ENCODE measurements around the gene HOXA13. TPM values are rescaled to one million over a fixed set of nuclear protein-coding genes. Genes with fewer than 3 reads are reported as not detected.

The HOXA13 gene
- total RNA-seq, 1 experiment from 2014 or later: 0.68 TPM

DNA sequence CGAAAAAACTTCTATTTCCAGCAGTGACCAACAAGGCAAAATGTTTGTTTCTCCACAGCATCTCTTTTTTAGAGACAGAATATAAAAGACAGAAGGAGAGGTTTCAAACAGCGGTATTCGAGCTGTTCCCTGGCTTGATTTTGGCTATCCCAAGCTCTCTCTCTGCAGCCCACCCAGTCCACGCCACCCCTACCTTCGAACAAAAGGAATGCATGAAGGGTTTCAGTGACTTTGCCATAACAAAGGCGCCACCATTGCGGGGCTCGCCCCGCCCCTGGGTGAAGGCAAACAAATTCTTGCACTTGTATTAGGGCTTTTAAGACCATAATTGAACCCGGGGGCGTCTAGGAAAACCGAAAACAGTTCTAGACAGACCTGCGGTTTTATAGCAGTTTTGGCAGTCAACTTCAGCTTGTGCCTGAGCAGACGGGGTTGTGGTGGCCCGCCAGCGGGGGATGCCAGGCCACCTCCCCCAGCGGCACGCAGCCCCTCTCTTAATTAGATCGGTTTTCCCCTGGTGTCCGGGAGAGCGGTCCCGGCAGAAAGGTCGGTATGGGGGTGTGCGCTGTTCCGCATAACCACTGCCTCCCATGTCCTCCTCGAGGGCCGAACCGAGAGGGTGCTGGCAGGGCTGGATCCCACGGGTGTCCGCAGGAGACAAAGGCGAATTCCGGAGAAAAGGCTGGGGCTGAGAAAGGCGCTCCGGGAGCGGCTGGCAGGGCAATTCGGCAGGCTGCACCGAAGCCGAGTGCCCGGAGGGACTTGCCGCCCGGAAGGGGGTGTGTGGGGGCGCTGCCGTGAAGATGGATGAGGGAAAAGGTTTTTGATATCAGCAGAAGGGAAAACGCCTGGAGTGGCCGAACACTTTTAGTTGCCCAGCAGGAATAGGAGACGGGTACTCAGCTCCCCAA lies 12.2 kb downstream of the HOXA13 start:
- TF ChIP-seq, protein P1, sequence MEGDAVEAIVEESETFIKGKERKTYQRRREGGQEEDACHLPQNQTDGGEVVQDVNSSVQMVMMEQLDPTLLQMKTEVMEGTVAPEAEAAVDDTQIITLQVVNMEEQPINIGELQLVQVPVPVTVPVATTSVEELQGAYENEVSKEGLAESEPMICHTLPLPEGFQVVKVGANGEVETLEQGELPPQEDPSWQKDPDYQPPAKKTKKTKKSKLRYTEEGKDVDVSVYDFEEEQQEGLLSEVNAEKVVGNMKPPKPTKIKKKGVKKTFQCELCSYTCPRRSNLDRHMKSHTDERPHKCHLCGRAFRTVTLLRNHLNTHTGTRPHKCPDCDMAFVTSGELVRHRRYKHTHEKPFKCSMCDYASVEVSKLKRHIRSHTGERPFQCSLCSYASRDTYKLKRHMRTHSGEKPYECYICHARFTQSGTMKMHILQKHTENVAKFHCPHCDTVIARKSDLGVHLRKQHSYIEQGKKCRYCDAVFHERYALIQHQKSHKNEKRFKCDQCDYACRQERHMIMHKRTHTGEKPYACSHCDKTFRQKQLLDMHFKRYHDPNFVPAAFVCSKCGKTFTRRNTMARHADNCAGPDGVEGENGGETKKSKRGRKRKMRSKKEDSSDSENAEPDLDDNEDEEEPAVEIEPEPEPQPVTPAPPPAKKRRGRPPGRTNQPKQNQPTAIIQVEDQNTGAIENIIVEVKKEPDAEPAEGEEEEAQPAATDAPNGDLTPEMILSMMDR (IDR thresholded peaks at IDR 0.05; ENCODE audit: insufficient read depth in 1 of 2, low read depth in 1 of 2, low read length in 1 of 2, severe bottlenecking in 1 of 2, unreplicated experiment in 1 of 2): no peak
- peaks cover 6% of the 10 kb centered on the region for H3K36me3 Mint-ChIP-seq (ENCODE audit: insufficient read depth, unreplicated experiment)
- no peak for DNase-seq
- no peak overlapping the region for H3K27ac Mint-ChIP-seq (ENCODE audit: unreplicated experiment)
- H3K27me3 Mint-ChIP-seq (ENCODE audit: insufficient read depth, unreplicated experiment): peaks cover 8% of the 10 kb centered on the region
- no TSS peak for BruUV-seq (replicated peaks)
- no peaks in the 10 kb centered on the region for H3K9me3 ChIP-seq
- intact Hi-C loops (cut with micrococcal nuclease; ENCODE audit: unreplicated experiment): no loop called here
- no peaks in the 10 kb centered on the region for H3K36me3 ChIP-seq (ENCODE audit: control insufficient read depth, insufficient read depth, low read length)
- peaks cover 14% of the 10 kb centered on the region for H3K4me1 ChIP-seq
- H3K4me1 Mint-ChIP-seq (ENCODE audit: low read depth, unreplicated experiment): peaks cover 7% of the 10 kb centered on the region
- H3K9me3 Mint-ChIP-seq (ENCODE audit: unreplicated experiment): no peaks in the 10 kb centered on the region
- no peak overlapping the region for H3K4me3 ChIP-seq (ENCODE audit: low read depth, low read length)
- H3K4me3 Mint-ChIP-seq (ENCODE audit: unreplicated experiment): no peak overlapping the region
- peaks cover 5% of the 10 kb centered on the region for H3K27me3 ChIP-seq (replicated peaks; ENCODE audit: control insufficient read depth, insufficient read depth, low read length)
- POLR2A ChIA-PET: no interaction called here
- CTCF ChIA-PET: interaction anchor here (1.9 kb wide), 1 partner anchor 8 kb away, joined by 6 read pairs; no protein-coding TSS in a partner anchor

DNA sequence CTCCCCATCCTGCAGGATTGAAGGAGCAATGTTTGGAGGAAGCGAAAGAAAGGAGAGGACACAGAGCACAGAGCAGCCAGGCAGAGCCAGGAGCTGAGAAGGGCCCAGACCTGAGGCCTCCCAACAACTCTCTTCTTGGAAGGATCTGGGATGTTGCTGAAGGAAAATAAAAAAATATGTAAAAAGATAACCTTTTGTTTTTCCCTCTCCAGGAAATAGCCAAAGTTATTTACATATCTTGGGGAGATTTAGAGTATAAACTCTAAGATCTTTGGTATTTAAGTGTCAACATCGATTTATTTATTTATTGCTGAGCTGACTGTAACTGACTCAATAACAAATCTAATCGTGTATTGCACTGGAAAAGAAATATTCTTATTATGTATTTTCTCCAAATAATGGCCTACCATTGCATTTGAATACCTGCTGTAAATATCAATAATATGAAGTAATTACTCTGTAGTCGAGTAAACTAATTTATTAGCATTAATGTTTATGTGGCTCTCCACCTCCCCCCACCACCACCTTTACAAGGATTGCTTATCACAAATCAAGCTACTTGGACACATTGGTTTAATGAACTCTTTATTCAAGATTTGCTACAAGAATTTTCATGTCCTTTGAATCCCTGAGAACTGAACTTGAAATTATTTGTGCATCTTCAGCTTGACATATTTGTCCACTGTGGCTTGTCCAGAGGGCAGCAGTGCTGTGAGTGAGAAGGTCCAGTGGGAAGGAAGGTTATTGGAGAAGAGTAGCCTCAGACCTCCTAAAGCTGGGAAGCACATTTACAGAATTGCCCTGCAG lies 13.0 kb downstream of the HOXA13 start:
- no TSS peak for BruUV-seq (replicated peaks)
- POLR2A ChIA-PET: no interaction called here

More for the DNA sequence above, 13.0 kb downstream of the HOXA13 start:
- H3K36me3 Mint-ChIP-seq (ENCODE audit: insufficient read depth, unreplicated experiment): peaks cover 6% of the 10 kb centered on the region
- H3K27me3 Mint-ChIP-seq (ENCODE audit: insufficient read depth, unreplicated experiment): peaks cover 8% of the 10 kb centered on the region
- peaks cover 5% of the 10 kb centered on the region for H3K27me3 ChIP-seq (replicated peaks; ENCODE audit: control insufficient read depth, insufficient read depth, low read length)
- H3K27ac Mint-ChIP-seq (ENCODE audit: unreplicated experiment): no peak overlapping the region
- H3K9me3 ChIP-seq: no peaks in the 10 kb centered on the region
- peaks cover 7% of the 10 kb centered on the region for H3K4me1 Mint-ChIP-seq (ENCODE audit: low read depth, unreplicated experiment)
- H3K36me3 ChIP-seq (ENCODE audit: control insufficient read depth, insufficient read depth, low read length): no peaks in the 10 kb centered on the region
- intact Hi-C loops (cut with micrococcal nuclease; ENCODE audit: unreplicated experiment): no loop called here
- H3K4me1 ChIP-seq: peaks cover 14% of the 10 kb centered on the region
- H3K4me3 Mint-ChIP-seq (ENCODE audit: unreplicated experiment): no peak overlapping the region
- H3K4me3 ChIP-seq (ENCODE audit: low read depth, low read length): no peak overlapping the region
- TF ChIP-seq, protein P1 (IDR thresholded peaks at IDR 0.05; ENCODE audit: insufficient read depth in 1 of 2, low read depth in 1 of 2, low read length in 1 of 2, severe bottlenecking in 1 of 2, unreplicated experiment in 1 of 2): no peak
- DNase-seq: no peak
- CTCF ChIA-PET: interaction anchor here (0.6 to 1.9 kb wide), 2 partner anchors 9 to 467 kb away, joined by 3 to 6 read pairs; no protein-coding TSS in a partner anchor
- H3K9me3 Mint-ChIP-seq (ENCODE audit: unreplicated experiment): no peaks in the 10 kb centered on the region

Data from Caco-2 (cell line).